Stomach smooth muscle (tissue), 2 donors: ENCODE measurements around the gene CBLB.
"Not testable (repeated sequence)": the region's sequence is repeated elsewhere in the genome, so short reads cannot be mapped to it uniquely, and the experiment has no call there.

Source experiments
- H3K27ac ChIP-seq: one replicate; pipeline ENCODE4 v1.7.0; 2013; ENCODE audit warnings: mild to moderate bottlenecking, low read length, inconsistent platforms
- H3K27me3 ChIP-seq, 2 donors: one replicate each; pipeline ENCODE4 v1.7.0; 2013; ENCODE audit warnings: low read length in 2 of 2; ENCODE audit not compliant: insufficient read depth in 2 of 2, control insufficient read depth in 1 of 2
- H3K36me3 ChIP-seq, 2 donors: one replicate each; pipeline ENCODE4 v1.7.0; 2013; ENCODE audit warnings: low read length in 2 of 2; ENCODE audit not compliant: control insufficient read depth in 2 of 2, insufficient read depth in 2 of 2
- H3K4me1 ChIP-seq: one replicate; pipeline ENCODE4 v1.7.0; 2013; ENCODE audit warnings: low read length; ENCODE audit not compliant: control insufficient read depth, insufficient read depth
- H3K4me3 ChIP-seq, 2 donors: one replicate each; pipeline ENCODE4 v1.7.0; 2013; ENCODE audit warnings: low read length in 2 of 2
- H3K9ac ChIP-seq, 2 donors: one replicate each; pipeline ENCODE4 v1.7.0; 2013; ENCODE audit warnings: low read length in 2 of 2, mild to moderate bottlenecking in 1 of 2
- H3K9me3 ChIP-seq, 2 donors: one replicate each; pipeline ENCODE4 v1.7.0; 2013; ENCODE audit warnings: low read length in 2 of 2; ENCODE audit not compliant: control insufficient read depth in 2 of 2
- donor health status: healthy.
- donor health status: Pancreatic carcinoma.

The CBLB gene

DNA sequence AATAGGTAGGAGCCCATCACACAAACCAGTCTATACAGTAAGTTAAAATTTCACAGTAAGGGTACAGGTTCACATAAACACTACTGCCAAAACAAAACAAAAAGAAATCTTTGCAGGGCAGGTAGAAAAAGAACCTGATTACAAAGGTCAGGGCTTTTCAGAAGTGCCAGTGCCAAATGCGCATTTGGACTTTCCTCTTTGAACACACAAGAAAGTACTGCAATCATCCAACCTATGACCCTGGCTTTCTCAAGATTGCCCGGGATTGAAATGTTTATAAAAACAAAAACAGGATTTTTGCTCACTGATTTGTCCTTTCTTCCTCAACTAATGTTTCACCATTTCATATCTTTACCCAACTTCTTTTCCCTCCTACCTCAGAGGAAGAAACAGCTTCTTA, 47.4 kb downstream of the CBLB start:
- H3K36me3 ChIP-seq: no peaks in the 10 kb centered on the region
- H3K27ac ChIP-seq: no peak overlapping the region
- H3K4me1 ChIP-seq: no peaks in the 10 kb centered on the region
- H3K27me3 ChIP-seq: no peaks in the 10 kb centered on the region
- no peak overlapping the region for H3K4me3 ChIP-seq
- H3K9ac ChIP-seq: no peak overlapping the region
- H3K9me3 ChIP-seq: no peaks in the 10 kb centered on the region

DNA sequence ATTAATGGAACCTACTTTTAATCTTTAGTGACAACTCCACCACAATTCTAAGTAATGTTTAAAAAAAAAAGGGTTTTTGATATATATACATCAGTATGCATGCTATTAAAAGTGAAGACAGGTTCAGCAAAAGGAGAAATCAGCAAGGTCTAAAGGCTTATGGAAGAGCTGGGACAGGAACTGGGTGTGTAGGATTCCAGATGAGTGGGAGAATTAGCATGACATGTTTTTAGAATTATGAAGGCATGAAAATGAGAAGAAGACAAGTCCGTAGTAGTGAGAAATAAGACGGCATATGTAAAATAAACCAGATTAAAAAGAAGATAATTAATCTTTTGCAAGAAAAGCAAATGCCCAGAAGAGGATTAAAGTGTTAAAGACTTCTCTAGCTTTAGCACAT, 52.0 kb downstream of the CBLB start:
- no peak overlapping the region for H3K27ac ChIP-seq
- no peak overlapping the region for H3K9ac ChIP-seq
- no peaks in the 10 kb centered on the region for H3K4me1 ChIP-seq

DNA sequence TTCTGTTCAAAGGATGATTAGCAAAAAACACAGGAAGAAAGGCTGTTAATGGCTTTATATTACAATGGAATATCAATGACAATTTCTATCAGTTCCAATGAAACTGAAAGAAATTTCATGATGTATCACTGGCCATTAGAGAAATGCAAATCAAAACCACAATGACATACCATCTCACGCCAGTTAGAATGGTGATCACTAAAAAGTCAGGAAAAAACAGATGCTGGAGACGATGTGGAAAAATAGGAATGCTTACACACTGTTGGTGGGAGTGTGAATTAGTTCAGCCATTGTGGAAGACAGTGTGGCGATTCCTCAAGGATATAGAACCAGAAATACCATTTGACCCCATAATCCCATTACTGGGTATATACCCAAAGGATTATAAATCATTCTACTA, 53.5 kb downstream of the CBLB start:
- not testable (repeated sequence) for H3K9me3 ChIP-seq, H3K27me3 ChIP-seq, H3K9ac ChIP-seq, H3K27ac ChIP-seq, H3K36me3 ChIP-seq, H3K4me3 ChIP-seq, H3K4me1 ChIP-seq

More for the DNA sequence above, 52.0 kb downstream of the CBLB start:
- Histone ChIP-seq H3K4me3 (no peak overlapping the region), H3K9me3 (no peaks in the 10 kb centered on the region), H3K36me3 (no peaks in the 10 kb centered on the region), H3K27me3 (no peaks in the 10 kb centered on the region)

DNA sequence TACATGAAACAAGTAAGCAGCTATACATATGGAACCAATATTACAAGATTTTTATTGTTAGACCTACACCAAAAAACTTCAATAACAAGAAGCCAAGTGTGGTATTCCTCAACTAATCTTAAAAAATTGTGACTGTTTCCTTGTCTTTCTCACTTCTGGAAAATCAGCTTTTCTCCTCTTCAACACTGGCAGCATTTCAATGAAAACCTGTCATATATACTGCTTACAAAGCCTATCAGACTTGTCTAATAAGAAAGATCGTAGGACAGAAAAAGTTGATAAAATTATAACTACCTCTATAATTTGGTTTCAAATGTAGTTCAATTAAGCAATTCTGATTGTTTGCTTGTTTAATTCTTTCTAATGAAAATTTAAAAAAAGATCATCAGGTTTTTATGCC, 55.1 kb downstream of the CBLB start:
- H3K4me1 ChIP-seq: no peaks in the 10 kb centered on the region

DNA sequence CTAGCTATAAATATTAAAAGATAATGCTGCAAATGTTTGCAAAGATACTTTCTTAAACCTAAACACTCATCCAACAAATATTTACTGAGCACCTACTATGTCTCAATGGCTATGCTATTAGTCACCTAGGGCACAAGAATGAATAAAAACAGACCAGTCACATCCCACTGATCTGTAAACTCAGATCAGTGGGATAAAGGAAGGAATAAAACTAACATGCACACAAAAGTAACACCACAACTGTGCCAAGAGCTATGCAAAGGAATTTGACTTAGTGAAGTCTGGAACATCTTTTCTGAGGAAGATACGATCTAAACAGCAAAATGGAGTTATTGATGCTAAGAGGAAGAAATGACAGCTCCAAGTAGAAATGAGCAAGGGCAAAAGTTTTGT, 56.6 kb downstream of the CBLB start:
- Histone ChIP-seq H3K9me3 (no peaks in the 10 kb centered on the region), H3K9ac (no peak overlapping the region), H3K27me3 (no peaks in the 10 kb centered on the region), H3K36me3 (no peaks in the 10 kb centered on the region), H3K27ac (no peak overlapping the region), H3K4me3 (no peak overlapping the region), H3K4me1 (no peaks in the 10 kb centered on the region)

More for the DNA sequence above, 55.1 kb downstream of the CBLB start:
- Histone ChIP-seq H3K27me3 (no peaks in the 10 kb centered on the region), H3K36me3 (no peaks in the 10 kb centered on the region), H3K9me3 (no peaks in the 10 kb centered on the region), H3K4me3 (no peak overlapping the region), H3K9ac (no peak overlapping the region), H3K27ac (no peak overlapping the region)

DNA sequence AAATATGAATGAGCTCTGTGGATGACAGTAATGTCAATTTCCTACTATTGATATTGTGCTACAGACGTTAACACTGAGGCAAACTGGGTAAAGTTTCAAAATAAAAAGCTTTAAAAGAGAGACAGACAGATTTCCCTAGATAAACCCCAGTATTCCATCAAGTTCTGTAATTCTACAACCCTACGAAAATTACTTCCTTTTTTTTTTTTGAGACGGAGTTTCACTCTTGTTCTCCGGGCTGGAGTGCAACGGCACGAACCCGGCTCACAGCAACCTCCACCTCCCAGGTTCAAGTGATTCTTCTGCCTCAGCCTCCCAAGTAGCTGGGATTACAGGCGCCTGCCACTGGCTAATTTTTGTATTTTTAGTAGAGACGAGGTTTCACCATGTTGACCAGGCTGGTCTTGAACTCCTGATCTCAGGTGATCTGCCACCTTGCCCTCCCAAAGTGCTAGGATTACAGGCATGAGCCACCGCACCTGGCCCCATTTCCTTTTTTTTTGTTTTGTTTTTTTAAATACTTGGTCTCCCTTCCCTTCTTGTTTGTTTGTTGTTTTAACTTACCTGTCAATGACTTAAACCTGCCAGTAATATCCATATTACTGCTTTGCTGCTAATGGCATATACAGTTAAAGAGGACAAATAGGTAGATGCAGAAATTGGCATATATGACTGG, 57.2 kb downstream of the CBLB start:
- Histone ChIP-seq H3K9me3 (no peaks in the 10 kb centered on the region), H3K27me3 (no peaks in the 10 kb centered on the region), H3K9ac (no peak overlapping the region), H3K4me1 (no peaks in the 10 kb centered on the region), H3K36me3 (no peaks in the 10 kb centered on the region), H3K4me3 (no peak overlapping the region), H3K27ac (no peak overlapping the region)

DNA sequence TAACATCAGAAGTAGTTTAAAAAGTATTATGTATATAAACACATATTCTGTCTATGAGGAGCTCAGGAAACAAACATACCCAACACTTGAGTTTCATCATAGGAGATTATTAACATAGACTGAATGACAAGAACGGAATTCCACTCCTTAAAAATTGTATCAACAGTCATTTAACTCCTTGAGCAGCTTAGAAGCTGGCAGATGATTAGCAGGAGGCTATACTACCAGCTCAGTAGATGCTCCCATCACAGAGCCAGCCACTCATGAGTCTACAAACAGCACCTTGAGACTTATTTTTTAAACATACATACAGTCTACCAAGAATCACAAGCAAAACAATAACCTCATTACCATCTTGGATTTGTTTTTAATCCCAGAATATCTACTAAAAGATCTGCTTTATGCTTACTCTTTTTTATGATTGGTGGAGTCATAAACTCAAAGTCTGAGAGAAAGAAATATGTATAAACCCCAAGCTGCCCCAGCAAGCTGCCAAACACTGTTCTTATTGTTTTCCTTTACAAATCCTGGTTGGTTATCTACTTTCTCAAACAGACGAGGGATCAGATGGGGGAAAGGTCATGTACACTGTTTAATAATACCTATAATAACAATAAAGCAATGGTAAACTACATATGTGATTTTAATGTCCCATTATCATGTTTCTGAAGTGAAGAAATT, 59.5 kb downstream of the CBLB start:
- H3K27ac ChIP-seq: no peak overlapping the region
- H3K4me3 ChIP-seq: no peak overlapping the region
- H3K4me1 ChIP-seq: no peaks in the 10 kb centered on the region

DNA sequence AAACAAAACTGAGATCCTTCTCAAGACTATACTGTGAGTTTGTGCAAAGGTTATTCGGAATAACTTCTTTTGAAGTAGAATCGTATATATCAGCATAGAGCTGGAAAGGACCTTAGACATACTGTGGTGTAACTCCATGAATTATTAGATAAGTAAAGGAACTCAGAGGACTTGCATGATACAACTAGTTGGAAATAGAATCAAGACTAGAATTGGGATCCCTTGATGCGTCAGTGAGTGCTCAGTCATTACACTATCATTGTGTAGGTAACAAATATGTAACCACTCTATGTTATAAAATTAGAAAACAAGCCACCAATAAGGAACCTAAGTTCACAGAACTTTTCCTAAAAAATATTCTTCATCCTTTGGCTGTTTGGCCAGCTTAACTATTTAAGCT, 61.1 kb downstream of the CBLB start:
- H3K36me3 ChIP-seq: no peaks in the 10 kb centered on the region

More for the DNA sequence above, 59.5 kb downstream of the CBLB start:
- no peaks in the 10 kb centered on the region for H3K36me3 ChIP-seq
- H3K27me3 ChIP-seq: no peaks in the 10 kb centered on the region
- H3K9ac ChIP-seq: no peak overlapping the region
- no peaks in the 10 kb centered on the region for H3K9me3 ChIP-seq

DNA sequence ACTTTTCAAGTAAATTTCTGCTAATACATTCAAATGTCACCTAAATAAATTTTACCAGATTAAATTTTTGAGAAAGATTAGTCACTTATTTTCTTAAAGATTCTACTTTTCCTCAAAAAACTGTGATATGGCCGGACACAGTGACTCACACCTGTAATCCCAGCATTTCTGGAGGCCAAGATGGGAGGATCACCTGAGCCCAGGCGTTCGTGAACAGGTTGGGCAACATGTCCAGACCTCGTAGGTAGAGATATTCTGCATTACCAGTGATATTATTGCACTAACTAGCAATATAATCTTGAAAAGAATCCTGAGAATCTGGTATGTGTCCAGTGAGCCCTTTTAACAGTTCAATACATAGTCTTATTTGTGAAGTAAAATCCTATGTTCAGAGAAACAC, 61.7 kb downstream of the CBLB start:
- no peak overlapping the region for H3K4me3 ChIP-seq
- H3K9me3 ChIP-seq: no peaks in the 10 kb centered on the region
- H3K27me3 ChIP-seq: no peaks in the 10 kb centered on the region
- no peak overlapping the region for H3K9ac ChIP-seq
- no peaks in the 10 kb centered on the region for H3K4me1 ChIP-seq
- no peak overlapping the region for H3K27ac ChIP-seq
- no peaks in the 10 kb centered on the region for H3K36me3 ChIP-seq

More for the DNA sequence above, 61.1 kb downstream of the CBLB start:
- Histone ChIP-seq H3K4me3 (no peak overlapping the region), H3K27ac (no peak overlapping the region), H3K9me3 (no peaks in the 10 kb centered on the region), H3K27me3 (no peaks in the 10 kb centered on the region), H3K9ac (no peak overlapping the region), H3K4me1 (no peaks in the 10 kb centered on the region)

DNA sequence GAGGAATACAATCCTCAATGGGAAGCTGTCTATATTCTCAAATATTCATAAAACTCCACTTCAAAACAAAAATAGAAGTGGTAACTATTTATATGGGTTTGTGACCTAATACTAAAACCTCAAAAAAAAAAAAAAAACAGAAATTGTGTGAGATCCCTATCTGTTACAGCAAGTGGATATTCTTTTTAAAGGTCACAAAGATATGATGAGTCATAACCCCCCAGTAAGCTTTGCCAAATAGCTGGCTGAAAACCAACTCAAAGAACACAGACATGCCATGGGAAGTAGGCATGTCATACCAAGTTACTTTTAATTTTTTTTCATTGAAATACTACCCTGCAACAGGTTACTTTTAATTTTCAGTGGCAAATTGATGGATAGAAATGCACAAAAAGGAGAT, 62.5 kb downstream of the CBLB start:
- Histone ChIP-seq H3K4me3 (no peak overlapping the region), H3K27me3 (no peaks in the 10 kb centered on the region), H3K36me3 (no peaks in the 10 kb centered on the region), H3K4me1 (no peaks in the 10 kb centered on the region), H3K9me3 (no peaks in the 10 kb centered on the region), H3K9ac (no peak overlapping the region), H3K27ac (no peak overlapping the region)

DNA sequence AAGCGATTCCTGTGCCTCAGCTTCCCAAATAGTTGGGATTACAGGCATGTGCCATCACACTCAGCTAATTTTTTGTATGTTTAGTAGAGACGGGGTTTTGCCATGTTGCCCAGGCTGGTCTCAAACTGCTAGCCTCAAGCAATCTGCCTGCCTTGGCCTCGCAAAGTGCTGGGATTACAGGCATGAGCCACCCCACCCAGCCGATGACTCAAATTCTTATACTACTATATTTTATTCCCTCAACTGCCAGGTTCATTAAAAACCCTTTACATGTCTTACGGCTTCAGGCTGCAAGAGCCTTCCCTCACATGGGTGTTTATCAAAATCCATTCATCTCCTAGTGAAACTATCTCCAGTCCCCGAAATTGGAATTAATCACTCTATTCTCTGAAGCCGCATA, 63.4 kb downstream of the CBLB start:
- Histone ChIP-seq H3K4me3 (no peak overlapping the region), H3K27me3 (no peaks in the 10 kb centered on the region), H3K9ac (no peak overlapping the region), H3K27ac (no peak overlapping the region), H3K4me1 (no peaks in the 10 kb centered on the region), H3K9me3 (no peaks in the 10 kb centered on the region), H3K36me3 (no peaks in the 10 kb centered on the region)
